H1 (cell line): ENCODE data around the gene HYDIN. TPM values are rescaled to one million over a fixed set of nuclear protein-coding genes. Genes with fewer than 3 reads are reported as not detected.

Experiments
- CTCF ChIA-PET: fragments of 300-600 bp; sonication (Branson Sonifier 250); formaldehyde crosslinking; loops from one replicate; lab custom pipeline; 2021; ENCODE audit not compliant: partially characterized antibody; lab: Charles Lee
- POLR2A ChIA-PET: fragments of 300-600 bp; sonication (Branson Sonifier 250); formaldehyde crosslinking; loops from one replicate; lab custom pipeline; 2021; ENCODE audit warnings: inconsistent platforms; ENCODE audit not compliant: partially characterized antibody; lab: Charles Lee
- DNase-seq, 2 experiments: peaks; one replicate each; pipeline versions ENCODE4 v3.0.0 to v3.0.0-alpha.2; 2010 to 2022; ENCODE audit warnings: low spot score in 2 of 2, low read depth in 1 of 2, mixed read lengths in 1 of 2
- FAIRE-seq: peaks from 2 replicates; lab custom pipeline; 2011; peaks lifted over from hg19 to GRCh38; lab: Jason Lieb, UNC
- H2AFZ ChIP-seq: 2 replicates; pipeline ENCODE4 v1.8.1; 2012; ENCODE audit warnings: low read length, inconsistent platforms
- H2AK5ac ChIP-seq: 2 replicates; pipeline ENCODE4 v1.6.1; 2013; ENCODE audit warnings: low read depth, low read length
- H2BK120ac ChIP-seq: replicated peaks from 2 replicates; pipeline ENCODE3; 2013; ENCODE audit warnings: low read depth, low read length, inconsistent platforms
- H2BK12ac ChIP-seq: 2 replicates; pipeline ENCODE4 v1.6.1; 2013; ENCODE audit warnings: low read depth, low read length
- H2BK15ac ChIP-seq: 2 replicates; pipeline ENCODE4 v1.6.1; 2013; ENCODE audit warnings: low read length
- H2BK20ac ChIP-seq: 2 replicates; pipeline ENCODE4 v1.6.1; 2013; ENCODE audit warnings: low read length
- H2BK5ac ChIP-seq: 2 replicates; pipeline ENCODE4 v1.6.1; 2013; ENCODE audit warnings: low read depth, low read length
- H3K14ac ChIP-seq: 2 replicates; pipeline ENCODE4 v1.6.1; 2013; ENCODE audit warnings: inconsistent platforms; ENCODE audit not compliant: insufficient read length
- H3K18ac ChIP-seq: 2 replicates; pipeline ENCODE4 v1.6.1; 2013; ENCODE audit warnings: low read length; ENCODE audit errors: extremely low read depth
- H3K23ac ChIP-seq: 2 replicates; pipeline ENCODE4 v1.6.1; 2013; ENCODE audit warnings: inconsistent platforms; ENCODE audit not compliant: insufficient read length
- H3K23me2 ChIP-seq: 2 replicates; pipeline ENCODE4 v1.6.1; 2013; ENCODE audit warnings: low read depth, low read length
- H3K27ac ChIP-seq: 2 replicates; pipeline ENCODE4 v1.6.1; 2011; ENCODE audit warnings: low read depth, low read length, inconsistent platforms
- H3K27me3 ChIP-seq, 4 experiments: replicated peaks in 1 of 4; 1 replicate in 1 of 4; 2 replicates in 3 of 4; pipeline versions ENCODE4 v1.6.1 to v1.8.1; 2011 to 2013; ENCODE audit warnings: low read length in 3 of 4, mild to moderate bottlenecking in 3 of 4, inconsistent platforms in 2 of 4, mixed read lengths in 2 of 4, moderate library complexity in 1 of 4; ENCODE audit not compliant: control insufficient read depth in 3 of 4, insufficient read depth in 3 of 4; ENCODE audit errors: extremely low read depth in 1 of 4
- H3K36me3 ChIP-seq, 4 experiments: 2 replicates each; pipeline versions ENCODE4 v1.6.1 to v1.8.1; 2011 to 2013; ENCODE audit warnings: mild to moderate bottlenecking in 4 of 4, low read length in 3 of 4, moderate library complexity in 2 of 4, control low read depth in 1 of 4, inconsistent platforms in 1 of 4; ENCODE audit not compliant: insufficient read depth in 4 of 4, control insufficient read depth in 2 of 4
- H3K4ac ChIP-seq: replicated peaks from 2 replicates; pipeline ENCODE3; 2013; ENCODE audit warnings: low read length, low read depth, mixed read lengths, inconsistent platforms; ENCODE audit not compliant: insufficient read length
- H3K4me1 ChIP-seq, 4 experiments: replicated peaks in 1 of 4; 1 replicate in 1 of 4; 2 replicates in 3 of 4; pipeline versions ENCODE4 v1.6.1 to v1.8.1; 2011 to 2013; ENCODE audit warnings: low read length in 3 of 4, inconsistent platforms in 2 of 4, mixed read lengths in 1 of 4; ENCODE audit not compliant: insufficient read depth in 4 of 4, control insufficient read depth in 3 of 4
- H3K4me2 ChIP-seq, 2 experiments: 2 replicates each; pipeline versions ENCODE4 v1.6.1 to v1.8.1; 2011 to 2013; ENCODE audit warnings: low read depth in 2 of 2, low read length in 2 of 2, control low read depth in 1 of 2, inconsistent platforms in 1 of 2, mild to moderate bottlenecking in 1 of 2; ENCODE audit not compliant: insufficient read depth in 1 of 2
- H3K4me3 ChIP-seq, 4 experiments: fragments of 200-600, 300-600 bp in 1 of 4; sonication (generic), shearing (Covaris generic), sonication (Bioruptor Twin) in 1 of 4; 2 replicates each; pipeline versions ENCODE4 v1.5.1 to v1.8.1; 2011 to 2016; ENCODE audit warnings: low read length in 4 of 4, low read depth in 3 of 4, control low read depth in 2 of 4, inconsistent platforms in 2 of 4, mild to moderate bottlenecking in 2 of 4, mixed read lengths in 1 of 4, moderate library complexity in 1 of 4; ENCODE audit not compliant: insufficient read depth in 2 of 4; ENCODE audit errors: extremely low read depth in 1 of 4
- H3K56ac ChIP-seq: replicated peaks from 2 replicates; pipeline ENCODE3; 2013; ENCODE audit warnings: low read depth, mild to moderate bottlenecking, mixed read lengths, low read length, inconsistent platforms; ENCODE audit not compliant: insufficient read length
- H3K79me1 ChIP-seq: 2 replicates; pipeline ENCODE4 v1.6.1; 2013; ENCODE audit warnings: low read depth, low read length, control low read depth
- H3K79me2 ChIP-seq, 2 experiments: 2 replicates each; pipeline versions ENCODE4 v1.6.1 to v1.8.1; 2012 to 2013; ENCODE audit warnings: low read length in 2 of 2, mild to moderate bottlenecking in 2 of 2, inconsistent platforms in 1 of 2; ENCODE audit not compliant: insufficient read depth in 2 of 2, control insufficient read depth in 1 of 2
- H3K9ac ChIP-seq, 4 experiments: replicated peaks in 1 of 4; 1 replicate in 1 of 4; 2 replicates in 3 of 4; pipeline versions ENCODE4 v1.6.1 to v1.8.1; 2011 to 2013; ENCODE audit warnings: low read depth in 3 of 4, low read length in 3 of 4, control low read depth in 2 of 4, mild to moderate bottlenecking in 2 of 4, moderate library complexity in 2 of 4, inconsistent platforms in 1 of 4; ENCODE audit errors: extremely low read depth in 1 of 4
- H3K9me3 ChIP-seq, 2 experiments: 2 replicates each; pipeline versions ENCODE4 v1.6.1 to v1.8.1; 2012 to 2013; ENCODE audit warnings: mild to moderate bottlenecking in 2 of 2, moderate library complexity in 2 of 2, control low read depth in 1 of 2, inconsistent platforms in 1 of 2, low read depth in 1 of 2, low read length in 1 of 2, mixed read lengths in 1 of 2; ENCODE audit not compliant: insufficient read depth in 2 of 2
- H4K20me1 ChIP-seq, 2 experiments: replicated peaks in 1 of 2; 2 replicates each; pipeline versions ENCODE3 to v1.8.1; 2011 to 2013; ENCODE audit warnings: inconsistent platforms in 2 of 2, low read length in 2 of 2, mild to moderate bottlenecking in 1 of 2; ENCODE audit not compliant: insufficient read depth in 2 of 2, control insufficient read depth in 1 of 2
- H4K5ac ChIP-seq: 2 replicates; pipeline ENCODE4 v1.6.1; 2013; ENCODE audit warnings: low read length, low read depth, mixed read lengths, inconsistent platforms; ENCODE audit not compliant: insufficient read length
- H4K8ac ChIP-seq: 2 replicates; pipeline ENCODE4 v1.8.0; 2013; ENCODE audit warnings: mild to moderate bottlenecking, moderate library complexity, low read length, inconsistent platforms; ENCODE audit not compliant: insufficient read depth; ENCODE audit errors: extremely low read depth
- H4K91ac ChIP-seq: replicated peaks from 2 replicates; pipeline ENCODE3; 2013; ENCODE audit warnings: low read length, mixed read lengths, inconsistent platforms; ENCODE audit not compliant: insufficient read length
- BRCA1 ChIP-seq: IDR thresholded peaks from 2 replicates; pipeline ENCODE4 v1.6.1; 2012; ENCODE audit warnings: low read depth, low read length, improper control_type of control experiment
- JUN ChIP-seq: IDR thresholded peaks from 2 replicates; pipeline ENCODE4 v1.6.1; 2011; ENCODE audit warnings: low read depth, mild to moderate bottlenecking, improper control_type of control experiment, low read length
- SIN3A ChIP-seq, 2 experiments: IDR thresholded peaks in 1 of 2; conservative IDR thresholded peaks in 1 of 2; 2 replicates each; pipeline ENCODE4 v1.6.1; 2011 to 2012; ENCODE audit warnings: low read length in 2 of 2, improper control_type of control experiment in 1 of 2, low read depth in 1 of 2, mild to moderate bottlenecking in 1 of 2
- WGBS, 2 experiments: shearing (Covaris generic) in 1 of 2; methylation state at CpG; one replicate each; pipeline versions ENCODE4 v1.1.6 to v1.1.7; 2013 to 2015; ENCODE audit warnings: low lambda C conversion rate in 2 of 2, mixed read lengths in 2 of 2, inconsistent platforms in 1 of 2, low coverage in 1 of 2, missing lambda C conversion rate in 1 of 2; ENCODE audit not compliant: insufficient replicate concordance in 2 of 2, insufficient coverage in 1 of 2, insufficient read length in 1 of 2; ENCODE audit errors: extremely low coverage in 1 of 2, missing lambda C conversion rate in 1 of 2; 5-methylcytosine and 5-hydroxymethylcytosine counted together
- polyA plus RNA-seq, 7 experiments: library from polyadenylated mRNA; depleted of rRNA in 3 of 7; stranded (reverse) in 5 of 7; unstranded in 2 of 7; fragments of >200 nt in 5 of 7; fragments of 200-250 nt in 2 of 7; gene quantifications; 1 replicate in 5 of 7; 2 replicates in 1 of 7; 4 replicates in 1 of 7; pipeline versions ENCODE4 v1.2.1 to v1.2.3, GENCODE V29; 2011 to 2013; ENCODE audit warnings: missing spikeins in 2 of 7, mixed read lengths in 2 of 7
- total RNA-seq: library from RNA; stranded (reverse); fragmentation: NEBNext Ultra II Directional; extraction: Animal tissue kit (Norgen Biotek cat#: 25700); gene quantifications from 2 replicates; pipeline ENCODE4 v1.2.1, GENCODE V29; 2021

Gene HYDIN
- total and polyA plus RNA-seq, 2 of the 8 experiments (the other 6 are each of a cell fraction or from before 2014, with no cell fraction given), result 1.1 to 1.8 TPM

DNA sequence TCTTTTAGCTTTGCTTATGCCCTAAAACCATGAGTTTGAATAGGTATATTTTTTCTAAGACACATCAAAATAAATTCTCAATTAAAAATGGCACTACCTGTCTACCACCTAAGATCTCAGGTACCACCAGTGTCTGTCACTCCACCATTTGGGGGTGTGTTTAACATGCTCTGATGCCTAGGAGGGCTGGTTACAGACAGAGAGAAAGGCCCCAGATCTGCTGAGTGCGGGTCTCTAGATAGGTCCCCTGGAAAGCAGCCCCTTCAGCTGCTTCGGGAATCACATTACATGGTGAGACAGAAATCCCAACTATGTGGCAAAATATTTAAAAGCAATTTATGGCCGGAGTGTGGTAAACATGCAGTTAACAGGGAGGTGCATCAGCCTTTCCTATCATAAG lies 428.9 kb downstream of the HYDIN start:
- TF ChIP-seq BRCA1 (no peak), JUN (no peak), SIN3A (conservative IDR thresholded peaks at IDR 0.05 in 1 of 2, IDR thresholded peaks at IDR 0.05 in 1 of 2; ENCODE audit: low read depth in 1 of 2, low read length in 2 of 2) (no peak)
- TF ChIP-seq, all 59 proteins: peak for 0
- Histone ChIP-seq H2BK120ac (no peak overlapping the region), H3K4me3 (peak overlapping the region in 2 of 4 experiments; percentile 94 to 100; a peak in 3 of 8 replicates), H2BK15ac (no peak overlapping the region), H3K9me3 (no peaks in the 10 kb centered on the region), H2AFZ (peak overlapping the region; percentile 45), H3K79me2 (peaks cover 14 to 40% of the 10 kb centered on the region in 2 experiments), H4K91ac (no peak overlapping the region), H3K27ac (no peak overlapping the region), H3K79me1 (peaks cover 17% of the 10 kb centered on the region), H4K8ac (no peak overlapping the region), H2BK20ac (no peak overlapping the region), H4K5ac (no peak overlapping the region), H4K20me1 (no peaks in the 10 kb centered on the region), H3K4me1 (peaks cover 1 to 5% (median 3%) of the 10 kb centered on the region in 4 experiments; a peak in 5 of 7 replicates), H3K36me3 (peaks cover 0 to 8% (median 0%) of the 10 kb centered on the region in 4 experiments; a peak in 2 of 8 replicates), H3K4me2 (peak overlapping the region; percentile 91 to 98), H3K56ac (no peak overlapping the region), H3K23me2 (peaks cover 8% of the 10 kb centered on the region), H3K4ac (no peak overlapping the region), H3K27me3 (peaks cover 0 to 10% (median 2%) of the 10 kb centered on the region in 4 experiments; a peak in 5 of 7 replicates), H3K23ac (no peak overlapping the region), H2BK12ac (no peak overlapping the region), H3K18ac (no peak overlapping the region), H2AK5ac (no peak overlapping the region), H2BK5ac (no peak overlapping the region), H3K9ac (no peak overlapping the region), H3K14ac (no peak overlapping the region)
- ChIA-PET POLR2A (interaction anchor here (0.5 to 3.2 kb wide), 6 partner anchors 8 to 350 kb away, joined by 3 to 19 read pairs (median 4); no protein-coding TSS in a partner anchor), CTCF (interaction anchor here (0.6 to 1.3 kb wide), 3 partner anchors 9 to 22 kb away, joined by 3 to 4 read pairs (median 3); no protein-coding TSS in a partner anchor)
- 75% methylated on average over 3 of the region's 3 CpGs; no CpG with 5 or more reads in 1 of the 2 experiments for WGBS, 2 experiments
- DNase-seq, result no peak
- FAIRE-seq, result no peak
